GM21528 (cell line): ENCODE measurements around the gene PTPRM.

Experiments
- ATAC-seq: cut with Tn5 transposase; IDR thresholded peaks from one replicate; pipeline ENCODE4 v1.9.1; 2021; ENCODE audit warnings: mild to moderate bottlenecking, moderate library complexity; ENCODE audit not compliant: unreplicated experiment, low FRiP score

Gene PTPRM

DNA sequence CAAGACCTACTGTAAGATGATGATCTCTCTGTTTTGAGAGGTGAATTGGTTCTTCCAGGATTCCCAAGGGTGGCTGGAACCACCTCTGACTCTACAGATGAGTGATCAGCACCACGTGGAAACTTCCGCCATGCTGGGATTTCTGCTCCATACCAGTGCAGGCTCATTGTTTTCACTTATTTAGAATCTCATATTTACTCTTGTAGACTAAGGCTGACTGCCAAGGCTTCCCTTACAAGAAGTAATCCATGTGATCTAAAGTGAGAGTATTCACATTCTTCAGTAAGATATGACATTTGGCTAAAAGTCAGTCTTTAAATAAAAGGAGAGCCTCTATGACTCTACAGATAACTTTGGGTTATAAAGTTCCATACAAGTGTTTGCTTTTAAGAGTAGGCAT, 719.2 kb downstream of the PTPRM start:
- no peak for ATAC-seq

DNA sequence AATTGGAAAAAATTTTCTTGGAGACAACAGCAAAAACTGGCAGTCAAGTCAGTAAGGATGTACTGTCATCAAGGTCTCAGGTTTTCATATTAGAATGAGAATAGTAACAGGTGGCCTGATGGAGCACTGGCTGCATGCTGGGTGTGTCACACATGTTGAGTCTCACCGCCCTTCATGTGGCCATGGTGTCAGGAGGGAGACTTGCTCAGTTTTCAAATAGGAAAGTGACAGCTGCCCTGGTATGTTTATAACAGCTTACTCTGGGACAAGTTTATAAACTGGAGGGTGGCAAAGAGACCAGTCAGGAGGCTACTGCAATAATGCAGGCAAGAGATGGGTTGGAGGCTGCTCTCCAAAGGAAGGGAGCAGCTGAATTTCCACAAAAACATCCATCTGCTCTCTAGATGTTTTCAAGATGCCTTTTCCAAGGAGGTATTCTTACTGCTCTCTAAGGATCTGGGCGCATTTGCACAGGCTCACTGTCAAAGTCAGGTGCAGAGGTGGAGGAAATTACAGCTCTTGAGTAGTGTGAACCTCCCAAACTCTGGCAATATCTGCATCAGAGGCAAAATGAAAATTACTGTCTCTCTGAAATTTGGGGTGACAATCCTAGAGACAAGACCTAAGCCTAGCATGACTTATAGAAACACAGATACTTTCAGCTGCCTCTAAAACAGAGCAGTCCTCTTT, 720.2 kb downstream of the PTPRM start:
- no peak for ATAC-seq

DNA sequence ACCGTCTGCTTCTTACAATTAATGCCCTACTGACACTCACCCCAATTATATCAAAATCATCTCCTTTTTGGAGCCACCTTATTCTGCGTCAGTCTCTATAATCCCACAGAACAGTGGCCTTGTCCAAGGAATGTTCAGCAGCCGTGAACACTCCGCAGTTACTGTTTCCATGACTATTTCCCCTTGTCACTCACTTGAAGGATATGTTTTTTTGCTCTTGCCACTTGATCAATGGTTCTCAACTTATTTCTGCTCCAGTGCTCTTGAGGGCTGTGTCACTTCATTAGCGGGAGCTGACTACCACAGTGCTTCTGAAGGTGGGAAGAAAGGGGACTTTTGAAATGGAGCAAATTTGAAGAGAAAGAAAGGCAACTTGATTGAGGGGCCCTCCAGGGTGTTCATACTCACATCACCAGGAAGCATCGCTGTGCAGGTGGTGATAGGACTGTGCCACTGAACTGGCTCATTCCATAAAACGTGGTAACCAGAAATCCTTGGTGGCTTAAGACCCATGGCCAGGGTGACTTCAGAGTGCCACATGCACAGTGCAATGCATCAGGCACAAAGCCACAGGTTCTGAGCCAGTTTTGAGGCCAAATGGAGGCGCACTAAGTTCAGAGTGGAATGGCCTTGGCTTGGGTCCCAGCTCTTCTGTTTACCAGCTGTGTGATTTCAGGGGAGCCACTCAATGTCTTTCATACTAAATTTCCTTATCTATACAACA, 721.5 kb downstream of the PTPRM start:
- no peak for ATAC-seq

DNA sequence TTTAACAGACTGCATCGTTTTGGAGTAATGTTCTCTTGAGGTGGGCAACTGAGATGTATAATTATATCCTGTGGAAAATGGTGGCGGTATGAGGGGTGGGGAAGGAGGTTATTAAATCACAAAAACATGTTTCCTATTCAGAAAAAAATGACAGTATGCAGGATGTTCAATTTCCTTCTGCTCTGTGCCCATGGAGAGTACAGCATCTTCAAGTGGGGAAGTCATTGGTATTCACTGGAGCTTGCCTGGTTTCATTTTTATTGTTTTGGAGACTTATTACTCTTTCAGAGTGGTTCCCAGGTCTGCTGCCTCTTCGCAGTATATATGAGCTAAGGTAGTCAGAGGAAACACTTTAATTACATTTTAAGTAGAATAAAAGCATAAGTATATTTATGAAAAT, 723.3 kb downstream of the PTPRM start:
- ATAC-seq, result no peak

DNA sequence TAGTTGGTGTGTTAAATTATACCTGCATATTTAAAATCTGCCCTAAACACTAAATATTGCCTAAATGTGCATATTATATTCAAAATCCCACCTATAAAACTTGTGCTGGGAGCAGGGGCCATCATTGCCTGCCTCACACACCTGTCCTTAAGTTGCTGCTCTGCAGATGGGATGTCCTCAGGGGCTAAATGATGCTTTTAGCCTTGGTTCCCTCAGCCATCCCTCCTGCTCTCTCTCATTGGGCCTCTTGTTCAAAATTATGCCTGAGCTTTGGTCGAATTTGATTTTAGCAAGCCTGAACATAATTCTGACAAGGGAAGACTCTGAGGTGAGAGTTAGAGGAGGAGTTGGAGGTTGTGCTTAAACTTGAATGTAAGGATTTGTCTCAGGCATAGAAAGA, 723.8 kb downstream of the PTPRM start:
- no peak for ATAC-seq

DNA sequence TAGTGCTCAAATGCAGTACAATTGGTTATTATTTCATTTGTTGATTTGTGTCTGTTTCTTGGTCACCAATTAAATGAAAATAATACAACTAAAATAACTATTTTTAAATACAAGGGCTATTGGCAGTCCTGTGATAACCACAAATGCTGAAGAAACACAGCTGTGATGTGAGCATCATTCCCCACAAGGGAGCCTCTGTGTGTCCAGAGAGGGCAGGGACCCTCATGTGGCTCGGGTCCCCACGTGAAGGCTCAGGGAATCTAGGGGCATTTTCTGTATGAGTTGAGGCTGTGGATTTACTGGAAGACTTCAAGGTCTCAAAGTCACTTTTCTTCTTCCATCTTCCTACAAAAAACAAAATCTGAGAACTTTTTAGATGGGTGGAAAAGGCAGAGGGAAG, 726.1 kb downstream of the PTPRM start:
- ATAC-seq, result no peak

DNA sequence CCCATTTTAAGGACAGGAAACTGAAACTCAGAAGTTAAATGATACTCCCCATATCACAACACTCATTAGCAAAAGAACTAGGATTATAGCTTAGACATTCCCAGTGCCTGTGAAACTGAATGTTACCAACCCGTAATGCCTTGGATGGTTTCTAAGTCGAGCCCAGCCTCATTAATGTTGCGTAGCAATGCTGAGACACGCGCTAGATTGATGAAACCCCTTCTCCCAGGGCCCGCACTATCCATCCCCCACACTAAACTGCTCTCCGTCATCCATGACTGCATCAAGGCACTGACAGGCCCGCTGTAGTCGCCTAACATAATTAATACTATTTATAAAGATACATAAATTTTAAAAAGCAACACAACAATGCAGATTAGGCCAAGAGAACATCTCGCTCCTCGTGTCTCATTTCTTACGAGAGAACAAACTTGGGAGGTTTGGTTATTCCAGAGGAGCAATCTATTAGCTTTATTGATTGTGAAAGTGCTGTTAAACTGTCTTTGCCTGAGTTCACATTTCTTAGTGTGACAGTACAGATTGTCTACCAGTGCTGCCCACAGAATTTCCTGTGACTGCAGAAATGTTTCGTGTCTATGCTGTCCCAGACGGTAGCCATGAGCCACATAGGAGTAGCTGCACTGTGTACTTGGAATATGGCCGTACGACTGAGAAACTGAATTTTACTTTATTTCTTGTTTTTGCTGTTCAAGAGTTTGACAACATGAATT, 729.9 kb downstream of the PTPRM start:
- no peak for ATAC-seq

DNA sequence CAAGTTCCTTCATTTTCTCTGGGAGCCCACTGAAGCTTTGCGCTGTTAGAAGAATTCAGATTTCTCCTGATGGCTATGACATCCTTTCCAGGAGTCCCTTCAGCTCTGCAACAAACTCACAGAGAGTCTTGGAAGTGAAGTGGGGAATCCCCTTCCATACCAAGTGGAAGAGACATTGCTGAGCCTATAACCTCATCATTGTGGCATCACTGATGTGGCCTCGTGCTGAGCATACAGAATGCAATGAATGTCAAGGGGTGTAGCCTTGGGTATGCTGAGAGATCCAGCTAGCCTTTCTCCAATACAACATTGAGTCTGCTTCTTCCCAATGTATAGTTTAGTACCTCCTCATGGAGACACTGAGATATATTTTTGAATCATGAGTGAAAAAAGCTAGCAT, 731.1 kb downstream of the PTPRM start:
- no peak for ATAC-seq

DNA sequence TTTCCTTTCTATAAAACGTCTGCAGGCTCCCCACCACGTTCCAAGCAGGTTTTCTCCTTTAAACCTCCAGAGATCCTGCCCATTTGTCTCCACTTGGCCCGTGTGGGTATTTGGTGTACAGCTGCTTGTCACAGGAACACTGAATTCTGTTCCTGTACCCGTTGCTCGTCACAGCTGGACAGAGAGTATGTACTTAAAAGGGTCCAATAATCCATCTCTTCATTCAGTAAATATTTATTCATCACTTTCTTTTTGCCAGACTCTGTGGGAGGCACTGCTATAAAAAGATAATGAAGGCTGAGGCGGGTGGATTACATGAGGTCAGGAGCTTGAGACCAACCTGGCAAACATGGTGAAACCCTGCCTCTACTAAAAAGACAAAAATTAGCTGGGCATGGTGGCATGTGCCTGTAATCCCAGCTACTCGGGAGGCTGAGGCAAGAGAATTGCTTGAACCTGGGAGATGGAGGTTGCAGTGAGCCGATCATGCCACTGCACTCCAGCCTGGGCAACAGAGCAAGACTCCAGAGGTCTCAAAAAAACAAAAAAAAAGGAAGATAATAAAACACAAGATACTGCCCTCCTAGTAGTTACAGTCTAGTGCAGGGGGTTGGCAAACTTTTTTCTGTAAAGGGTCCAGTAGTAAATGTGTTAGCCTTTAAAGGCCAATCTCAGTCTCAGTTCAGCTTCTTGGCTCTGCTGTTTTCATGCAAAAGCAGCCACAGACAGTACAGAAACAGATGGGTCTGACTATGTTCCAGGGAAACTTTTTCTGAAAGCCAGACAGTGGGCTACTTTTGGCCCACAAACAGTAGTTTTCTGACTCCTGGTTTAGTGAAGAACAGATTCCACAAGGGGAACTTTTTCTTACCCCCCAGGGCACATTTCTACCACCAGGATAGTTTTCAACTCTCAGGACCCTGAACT, 732.2 kb downstream of the PTPRM start:
- ATAC-seq, result no peak

DNA sequence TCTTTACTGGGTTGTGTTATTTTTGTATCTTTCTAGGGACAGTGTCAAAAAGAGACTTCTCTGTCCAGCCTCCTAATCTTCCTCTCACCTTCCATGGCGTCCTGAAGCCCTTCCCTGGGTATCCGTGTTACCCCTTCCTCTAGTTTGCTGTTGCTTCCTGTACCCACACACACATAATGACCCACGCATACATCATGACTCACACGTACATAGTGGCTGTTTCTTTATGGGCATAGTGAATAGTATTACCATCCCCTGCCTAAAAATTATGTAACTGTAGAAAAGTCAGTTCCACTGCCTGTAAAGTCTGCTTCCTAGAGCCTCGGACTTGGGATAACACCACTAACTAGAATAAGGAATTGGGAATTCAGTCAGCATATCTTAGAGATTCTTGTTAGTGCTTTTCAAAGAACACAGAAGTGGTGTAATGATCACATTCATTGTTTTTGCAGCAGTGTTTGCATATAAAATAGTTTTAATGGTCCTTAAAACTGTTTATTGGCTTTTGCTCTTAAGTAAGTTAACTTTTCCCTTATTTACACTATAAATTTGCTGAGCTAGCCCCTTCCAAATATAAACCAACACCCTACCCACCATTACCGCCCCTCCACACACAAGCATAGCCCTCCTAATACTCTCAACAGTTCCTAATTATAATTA, 733.8 kb downstream of the PTPRM start:
- ATAC-seq, result no peak

DNA sequence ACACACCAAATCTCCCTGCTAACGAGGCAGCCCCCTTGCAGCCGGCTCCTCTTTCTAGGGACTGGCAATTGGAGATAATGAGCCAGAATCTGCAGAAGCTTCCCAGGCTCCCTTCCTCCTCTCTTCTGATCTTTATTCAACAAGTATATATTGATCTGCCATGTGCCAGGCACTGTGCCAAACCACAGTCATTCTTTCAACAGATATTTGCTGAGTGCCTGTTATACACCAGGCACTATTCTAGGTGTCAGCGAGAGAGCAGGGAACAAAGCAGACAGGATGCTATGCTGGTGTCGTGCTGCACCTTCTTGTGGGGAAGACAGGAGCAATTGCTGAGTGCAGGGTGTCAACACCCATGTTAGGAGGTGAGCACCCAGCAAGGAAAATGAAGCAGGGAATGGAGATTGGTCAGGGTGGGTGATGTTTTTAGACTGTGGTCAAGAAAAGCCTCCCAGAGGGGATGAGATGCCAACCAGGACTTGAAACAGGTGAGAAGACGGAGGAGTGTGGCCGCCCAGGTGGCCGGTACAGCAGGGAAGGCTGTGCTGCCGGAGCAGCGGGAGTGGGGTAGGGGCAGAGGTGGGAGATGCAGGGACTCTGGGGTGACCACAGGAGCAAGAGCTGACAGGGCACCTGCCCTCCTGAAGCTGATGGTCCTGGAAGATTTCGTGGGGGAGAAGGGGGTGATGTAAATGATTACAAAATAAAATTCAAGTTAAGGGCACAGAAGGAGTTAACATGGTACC, 734.5 kb downstream of the PTPRM start:
- no peak for ATAC-seq

DNA sequence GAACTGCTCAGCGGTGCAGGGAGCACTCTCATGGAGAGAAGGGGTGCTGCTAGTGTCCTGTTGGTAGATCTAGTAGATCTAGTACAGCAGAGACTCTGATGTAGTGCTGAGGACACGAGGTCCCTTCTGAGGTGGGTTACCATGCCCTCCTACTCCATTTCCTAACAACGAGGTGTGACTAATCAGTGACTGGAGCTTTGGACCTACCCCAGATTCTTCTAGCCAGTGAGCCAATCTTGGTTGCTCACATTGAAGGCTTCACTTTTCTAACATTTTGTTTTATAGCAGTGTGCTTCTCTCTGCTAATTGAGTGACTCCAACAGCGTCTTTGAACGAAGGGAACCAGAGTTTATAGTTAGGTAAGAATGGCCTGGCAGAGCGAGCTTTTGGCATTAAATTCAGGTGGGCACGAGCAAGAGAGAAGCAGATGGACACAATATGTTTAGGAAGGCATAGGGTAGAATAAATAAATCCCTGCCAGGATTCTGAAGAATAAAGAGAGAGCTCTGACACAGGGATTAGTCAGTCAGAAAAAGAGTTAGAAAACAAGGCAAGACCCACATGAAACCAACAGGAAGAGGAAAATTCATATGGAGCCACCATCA, 736.1 kb downstream of the PTPRM start:
- ATAC-seq, result no peak

DNA sequence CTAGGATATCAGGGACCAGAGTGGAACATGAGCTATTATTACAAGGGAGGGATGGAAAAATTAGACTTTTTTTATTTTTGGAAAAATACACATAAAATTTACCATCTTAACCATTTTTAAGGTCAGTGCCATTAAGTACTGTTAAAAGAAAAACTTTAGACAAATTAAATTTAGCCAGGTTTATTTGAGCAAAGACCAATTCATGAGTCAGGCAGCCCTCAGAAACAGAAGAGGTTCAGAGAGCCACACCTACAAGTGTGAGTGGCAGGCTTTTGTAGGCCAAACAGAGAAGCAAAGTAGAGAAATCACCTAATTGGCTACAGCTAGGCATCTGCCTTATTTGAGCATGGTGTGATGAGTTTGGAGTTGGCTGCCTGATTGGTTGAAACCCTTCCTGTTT, 740.8 kb downstream of the PTPRM start:
- no peak for ATAC-seq

DNA sequence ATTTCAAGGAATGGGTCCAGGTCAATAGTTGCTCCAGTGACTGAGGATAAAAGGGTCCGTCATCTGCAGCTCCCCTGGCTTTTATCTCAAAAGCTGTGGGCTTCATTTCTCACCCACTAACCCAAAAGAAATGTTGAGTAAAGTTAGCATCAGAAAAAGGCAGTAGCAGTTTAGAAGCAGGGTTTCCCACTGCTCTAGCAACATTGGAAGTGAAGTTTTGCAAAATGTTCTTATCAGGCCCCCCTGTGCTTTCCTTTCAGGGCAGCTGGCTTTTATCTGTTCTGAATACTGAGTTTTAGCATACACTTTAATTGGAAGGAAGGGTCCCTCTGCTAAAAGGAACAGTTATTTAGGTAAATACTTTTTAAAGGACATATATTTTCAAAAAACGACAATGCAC, 745.9 kb downstream of the PTPRM start:
- no peak for ATAC-seq

DNA sequence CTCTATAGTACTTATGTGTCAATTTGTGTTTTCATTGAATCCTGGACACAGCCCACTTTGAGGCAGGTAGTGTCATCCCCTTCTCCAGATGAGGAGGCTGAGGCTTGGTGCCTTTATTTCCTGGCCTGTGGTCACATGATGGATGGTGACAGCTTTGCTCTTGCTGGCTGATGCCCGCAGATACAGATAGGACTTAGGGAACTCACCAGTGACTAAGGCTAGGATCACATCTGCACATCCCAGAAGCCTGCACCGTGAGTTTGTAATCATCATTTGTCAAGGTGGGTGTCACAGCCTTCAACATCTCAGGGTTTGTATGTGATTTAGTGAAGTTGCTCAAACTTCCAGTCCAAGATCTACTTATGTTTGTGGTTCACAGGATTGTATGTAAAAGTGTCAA, 747.0 kb downstream of the PTPRM start:
- no peak for ATAC-seq

DNA sequence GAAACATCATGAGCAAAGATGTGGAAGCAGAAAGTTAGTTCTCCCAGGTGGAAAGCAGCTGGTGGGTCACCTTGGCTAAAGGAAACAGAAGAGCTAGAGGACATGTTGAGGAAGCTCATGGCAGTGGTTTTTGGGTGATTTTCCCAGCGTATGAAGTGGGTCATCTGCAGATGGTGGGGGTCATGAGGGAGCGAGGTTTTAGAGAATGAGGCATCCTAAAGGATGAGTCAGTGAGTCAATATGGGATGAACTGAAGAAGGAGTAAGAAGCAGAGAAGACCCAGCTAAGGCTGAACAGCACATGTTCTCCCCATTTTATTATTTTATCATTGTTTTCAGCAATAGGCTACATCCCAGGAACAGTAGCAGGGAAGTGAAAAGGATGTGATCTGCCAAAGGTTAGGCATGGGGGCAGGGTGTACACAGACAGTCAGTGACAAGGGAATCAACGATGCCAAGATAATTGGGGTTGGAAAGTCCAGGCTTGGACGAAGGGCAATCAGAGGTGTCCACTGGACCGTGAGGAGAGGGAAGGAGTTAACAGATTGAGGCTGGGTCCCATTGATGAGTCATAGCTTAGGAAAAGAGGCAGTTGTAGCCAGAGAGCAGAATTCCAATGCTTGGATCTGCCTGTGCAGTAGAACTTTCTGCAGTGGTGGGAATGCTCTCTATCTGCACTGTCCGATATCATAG, 752.8 kb downstream of the PTPRM start:
- no peak for ATAC-seq

DNA sequence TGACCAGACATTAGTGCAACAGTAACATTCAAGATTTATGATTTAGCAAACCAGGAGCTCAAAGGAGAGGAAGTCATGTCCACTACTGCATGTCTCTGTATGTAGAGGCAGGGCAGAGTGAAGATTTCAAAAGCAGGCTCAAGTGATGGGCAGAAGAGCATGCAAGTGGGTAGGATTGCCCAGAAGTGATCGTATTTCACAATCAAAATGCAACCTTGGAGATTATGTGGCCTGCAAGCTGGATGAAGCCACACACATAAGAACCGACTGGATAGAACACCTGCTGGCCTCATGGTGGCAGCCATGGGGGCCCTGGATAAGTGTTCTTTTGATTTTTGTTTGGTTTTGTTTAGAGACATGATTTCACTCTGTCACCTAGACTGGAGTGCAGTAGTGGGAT, 755.4 kb downstream of the PTPRM start:
- no peak for ATAC-seq

DNA sequence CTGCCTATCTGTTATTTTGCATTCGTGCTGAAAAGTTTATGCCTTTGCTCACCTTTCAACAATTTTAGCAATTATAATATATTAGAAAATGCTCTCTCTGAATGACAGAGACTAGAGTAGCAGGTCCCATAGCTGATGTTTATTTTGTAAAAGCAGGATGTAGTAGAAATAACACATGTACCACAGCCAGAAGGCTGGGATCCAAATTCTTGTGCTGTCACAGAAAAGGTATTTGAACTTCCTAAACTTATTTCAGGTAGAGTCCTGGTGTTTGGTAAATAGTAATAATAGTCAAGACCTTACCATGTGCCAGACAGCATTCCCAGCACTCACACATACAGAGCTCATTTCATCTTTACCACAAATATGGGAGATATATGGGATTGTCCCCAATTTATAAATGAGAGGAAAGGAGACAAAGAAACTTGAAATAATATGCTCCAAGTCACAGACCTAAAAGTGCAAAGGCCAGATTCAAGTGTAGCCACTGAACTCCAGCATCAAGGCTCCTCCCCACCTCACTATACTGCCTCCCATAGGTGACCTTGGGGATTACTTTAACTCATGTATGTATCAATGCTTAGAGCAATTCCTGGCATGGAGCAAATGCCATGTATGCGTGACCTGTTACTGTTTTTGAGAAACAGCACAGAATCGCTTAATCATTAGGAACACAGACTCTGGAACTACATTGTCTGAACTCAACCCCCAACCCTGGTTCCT, 757.4 kb downstream of the PTPRM start:
- no peak for ATAC-seq
